Measurements from ENCODE around the gene AMFR.

AMFR gene

GRCh38 chr16:56362057-56362655, 63.2 kb downstream of the AMFR start:
- DNase-seq, result no peak

- DNase-seq, result no peak
Observed at GRCh38 chr16:56360117-56361008, 65.0 kb downstream of the AMFR start.

- DNase-seq, result no peak
Observed at GRCh38 chr16:56357765-56358322, 67.5 kb downstream of the AMFR start.

- no peak for DNase-seq
Observed at GRCh38 chr16:56357241-56357764, 68.0 kb downstream of the AMFR start.

- DNase-seq, result peak; percentile 44
Observed at GRCh38 chr16:56356276-56357240, 68.8 kb downstream of the AMFR start.

- no peak for DNase-seq
Observed at GRCh38 chr16:56355786-56356275, 69.5 kb downstream of the AMFR start.

GRCh38 chr16:56355221-56355620, 70.1 kb downstream of the AMFR start:
- no peak for DNase-seq

- DNase-seq, result no peak
Observed at GRCh38 chr16:56354746-56355145, 70.6 kb downstream of the AMFR start.

GRCh38 chr16:56354016-56354415, 71.3 kb downstream of the AMFR start:
- DNase-seq, result no peak

- DNase-seq, result no peak
Observed at GRCh38 chr16:56353054-56353921, 72.1 kb downstream of the AMFR start.

- DNase-seq, result no peak
Observed at GRCh38 chr16:56352351-56353053, 72.8 kb downstream of the AMFR start.

- no peak for DNase-seq
Observed at GRCh38 chr16:56351481-56351880, 73.9 kb downstream of the AMFR start.

GRCh38 chr16:56350491-56351405, 74.6 kb downstream of the AMFR start:
- no peak for DNase-seq

- no peak for DNase-seq
Observed at GRCh38 chr16:56349711-56350161, 75.6 kb downstream of the AMFR start.

- no peak for DNase-seq
Observed at GRCh38 chr16:56349086-56349415, 76.3 kb downstream of the AMFR start.

GRCh38 chr16:56348168-56349085, 76.9 kb downstream of the AMFR start:
- DNase-seq, result no peak

- DNase-seq, result no peak
Observed at GRCh38 chr16:56347670-56348069, 77.7 kb downstream of the AMFR start.

- DNase-seq, result no peak
Observed at GRCh38 chr16:56347166-56347565, 78.2 kb downstream of the AMFR start.

Data from T-helper 9 cell (primary cell).